ENCODE data around the gene RBM4. TPM values are rescaled to one million over a fixed set of nuclear protein-coding genes. Genes with fewer than 3 reads are reported as not detected.
"Not testable (repeated sequence)": the region's sequence is repeated elsewhere in the genome, so short reads cannot be mapped to it uniquely, and the experiment has no call there.

RBM4 gene
- total RNA-seq, 1 experiment from 2014 or later: 172 TPM

DNA sequence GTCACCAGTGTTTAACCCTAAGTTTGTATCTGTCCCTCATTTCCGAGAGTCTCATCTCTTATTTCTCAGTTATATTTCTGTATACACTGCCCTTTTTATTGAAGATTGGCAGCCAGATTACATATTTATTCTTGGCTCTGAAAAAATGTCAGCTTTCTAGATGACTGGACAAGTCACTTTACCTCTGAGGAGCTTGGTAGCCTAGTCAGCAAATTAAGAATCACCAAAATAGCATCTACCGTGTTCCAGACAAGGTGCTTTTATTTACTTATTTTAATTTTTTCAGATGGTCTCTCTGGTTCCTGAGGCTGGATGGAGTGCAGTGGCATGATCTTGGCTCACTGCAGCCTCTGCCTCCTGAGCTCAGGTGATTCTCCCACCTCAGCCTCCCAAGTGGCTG is 5.6 kb upstream of the RBM4 start:
- intact Hi-C loops (cut with micrococcal nuclease): no loop called here
- Mint-ChIP-seq H3K9me3 (ENCODE audit: unreplicated experiment) (no peaks in the 10 kb centered on the region), H3K27me3 (ENCODE audit: insufficient read depth, unreplicated experiment) (no peaks in the 10 kb centered on the region), H3K36me3 (ENCODE audit: insufficient read depth, unreplicated experiment) (peaks cover 62% of the 10 kb centered on the region), H3K4me1 (ENCODE audit: insufficient read depth, unreplicated experiment) (peaks cover 9% of the 10 kb centered on the region), H3K27ac (ENCODE audit: low read depth, unreplicated experiment) (no peak overlapping the region), H3K4me3 (ENCODE audit: unreplicated experiment) (no peak overlapping the region)
- TF ChIP-seq CTCF (IDR thresholded peaks at IDR 0.05; ENCODE audit: unreplicated experiment): no peak
- DNase-seq (ENCODE audit: unreplicated experiment): no peak
- no TSS peak for BruUV-seq (replicated peaks)
- CTCF ChIA-PET: no interaction called here
- POLR2A ChIA-PET: interaction anchor here (0.6 to 17.6 kb wide), 2 partner anchors 13 to 147 kb away, joined by 4 to 420 read pairs; partner anchors contain the start of gene RBM14

DNA sequence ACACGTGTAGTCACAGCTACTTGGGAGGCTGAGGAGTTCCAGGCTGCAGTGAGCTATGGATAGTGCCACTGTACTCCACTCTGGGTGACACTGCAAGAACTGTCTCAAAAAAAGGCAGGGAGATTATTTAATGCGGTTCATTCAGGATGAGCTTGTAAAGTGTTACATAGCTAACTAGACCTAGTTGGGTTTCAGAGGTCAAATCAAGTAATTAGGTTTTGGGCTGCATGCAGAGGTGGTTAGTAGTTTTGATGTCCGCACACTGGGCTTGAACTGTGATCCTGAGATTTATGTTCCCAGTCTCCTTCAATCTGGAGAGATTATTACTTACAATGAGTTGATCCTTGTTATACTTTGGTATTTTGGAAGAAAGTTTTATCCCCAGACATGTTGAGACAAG is 2.1 kb upstream of the RBM4 start:
- CTCF ChIA-PET: interaction anchor here (0.6 to 2.0 kb wide), 2 partner anchors 42 to 212 kb away, joined by 3 to 8 read pairs; partner anchors contain the start of gene RBM4B
- POLR2A ChIA-PET: interaction anchor here (0.6 to 17.6 kb wide), 6 partner anchors 12 to 198 kb away, joined by 3 to 420 read pairs (median 18); partner anchors contain the start of genes ACTN3, MRPL11, RBM14 and RBM4B
- Mint-ChIP-seq H3K27me3 (ENCODE audit: insufficient read depth, unreplicated experiment) (no peaks in the 10 kb centered on the region), H3K4me3 (ENCODE audit: unreplicated experiment) (no peak overlapping the region), H3K36me3 (ENCODE audit: insufficient read depth, unreplicated experiment) (peaks cover 58% of the 10 kb centered on the region), H3K9me3 (ENCODE audit: unreplicated experiment) (no peaks in the 10 kb centered on the region), H3K4me1 (ENCODE audit: insufficient read depth, unreplicated experiment) (peaks cover 24% of the 10 kb centered on the region), H3K27ac (ENCODE audit: low read depth, unreplicated experiment) (peak overlapping the region; percentile 98)
- BruUV-seq (replicated peaks): no TSS peak
- DNase-seq (ENCODE audit: unreplicated experiment): no peak
- intact Hi-C loops (cut with micrococcal nuclease): no loop called here
- no peak for TF ChIP-seq CTCF (IDR thresholded peaks at IDR 0.05; ENCODE audit: unreplicated experiment)

DNA sequence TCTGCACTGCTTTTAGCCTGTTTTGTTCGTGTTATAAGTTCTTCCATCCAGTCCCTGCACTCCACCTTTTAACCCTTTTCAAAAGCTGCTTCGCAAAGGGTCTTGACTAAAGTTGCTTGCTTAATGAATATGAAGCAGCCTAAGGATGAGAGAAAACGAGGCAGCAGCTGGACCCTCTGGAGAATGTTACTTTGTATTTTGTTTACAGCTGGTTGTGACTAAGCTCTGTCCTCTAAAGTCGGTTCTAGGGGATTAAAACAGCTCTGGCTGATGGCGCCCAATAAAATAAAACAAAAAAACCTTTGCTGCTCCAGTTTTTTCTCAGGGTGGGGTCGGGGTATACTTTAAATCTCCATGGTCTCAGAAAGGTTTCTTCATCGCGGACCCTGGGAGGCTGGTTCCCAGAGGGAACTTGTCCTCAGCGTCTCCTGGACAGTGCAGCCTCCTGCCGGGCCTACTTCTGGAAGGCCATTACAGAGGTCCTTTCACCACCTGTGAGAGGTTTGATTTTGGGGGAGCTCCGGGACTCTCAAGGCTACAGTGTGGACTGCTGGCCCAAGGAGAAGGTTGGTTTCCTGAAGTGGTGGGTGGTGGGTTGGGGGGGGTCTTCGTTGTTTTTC is 836 bp upstream of the RBM4 start:
- H3K36me3 Mint-ChIP-seq (ENCODE audit: insufficient read depth, unreplicated experiment): peaks cover 63% of the 10 kb centered on the region
- CTCF ChIA-PET: interaction anchor here (0.6 to 1.4 kb wide), 6 partner anchors 9 to 133 kb away, joined by 3 to 5 read pairs (median 3); no protein-coding TSS in a partner anchor
- peak overlapping the region; percentile 97 for H3K4me3 Mint-ChIP-seq (ENCODE audit: unreplicated experiment)
- peaks cover 37% of the 10 kb centered on the region for H3K4me1 Mint-ChIP-seq (ENCODE audit: insufficient read depth, unreplicated experiment)
- intact Hi-C loops (cut with micrococcal nuclease): loop anchor here (1.0 kb wide), 1 partner anchor 127 kb away; the partner anchor contains the start of gene BBS1
- TF ChIP-seq CTCF (IDR thresholded peaks at IDR 0.05; ENCODE audit: unreplicated experiment): no peak
- DNase-seq (ENCODE audit: unreplicated experiment): no peak
- H3K9me3 Mint-ChIP-seq (ENCODE audit: unreplicated experiment): no peaks in the 10 kb centered on the region
- POLR2A ChIA-PET: interaction anchor here (0.7 to 17.6 kb wide), 26 partner anchors 11 to 321 kb away, joined by 3 to 420 read pairs (median 6); partner anchors contain the start of genes ACTN3, BRMS1, CCDC87 and CCS
- peak overlapping the region; percentile 98 for H3K27ac Mint-ChIP-seq (ENCODE audit: low read depth, unreplicated experiment)
- BruUV-seq (replicated peaks): TSS peak; percentile 53
- no peaks in the 10 kb centered on the region for H3K27me3 Mint-ChIP-seq (ENCODE audit: insufficient read depth, unreplicated experiment)

GRCh38 chr11:66639066-66639813 is 737 bp downstream of the RBM4 start:
- CTCF ChIA-PET: interaction anchor here (0.6 to 1.8 kb wide), 5 partner anchors 10 to 39 kb away, joined by 3 to 5 read pairs (median 3); no protein-coding TSS in a partner anchor
- H3K4me3 Mint-ChIP-seq (ENCODE audit: unreplicated experiment): peak overlapping the region; percentile 97
- BruUV-seq (replicated peaks): TSS peak; percentile 55
- H3K36me3 Mint-ChIP-seq (ENCODE audit: insufficient read depth, unreplicated experiment): peaks cover 67% of the 10 kb centered on the region
- H3K27ac Mint-ChIP-seq (ENCODE audit: low read depth, unreplicated experiment): peak overlapping the region; percentile 98
- H3K27me3 Mint-ChIP-seq (ENCODE audit: insufficient read depth, unreplicated experiment): no peaks in the 10 kb centered on the region
- POLR2A ChIA-PET: interaction anchor here (0.6 to 17.6 kb wide), 29 partner anchors 9 to 1100 kb away, joined by 3 to 420 read pairs (median 6); partner anchors contain the start of genes ACTN3, BRMS1, CCDC87 and CCS
- peak; percentile 40 for DNase-seq (ENCODE audit: unreplicated experiment)
- intact Hi-C loops (cut with micrococcal nuclease): no loop called here
- peaks cover 44% of the 10 kb centered on the region for H3K4me1 Mint-ChIP-seq (ENCODE audit: insufficient read depth, unreplicated experiment)
- TF ChIP-seq CTCF (IDR thresholded peaks at IDR 0.05; ENCODE audit: unreplicated experiment): no peak
- no peaks in the 10 kb centered on the region for H3K9me3 Mint-ChIP-seq (ENCODE audit: unreplicated experiment)

DNA sequence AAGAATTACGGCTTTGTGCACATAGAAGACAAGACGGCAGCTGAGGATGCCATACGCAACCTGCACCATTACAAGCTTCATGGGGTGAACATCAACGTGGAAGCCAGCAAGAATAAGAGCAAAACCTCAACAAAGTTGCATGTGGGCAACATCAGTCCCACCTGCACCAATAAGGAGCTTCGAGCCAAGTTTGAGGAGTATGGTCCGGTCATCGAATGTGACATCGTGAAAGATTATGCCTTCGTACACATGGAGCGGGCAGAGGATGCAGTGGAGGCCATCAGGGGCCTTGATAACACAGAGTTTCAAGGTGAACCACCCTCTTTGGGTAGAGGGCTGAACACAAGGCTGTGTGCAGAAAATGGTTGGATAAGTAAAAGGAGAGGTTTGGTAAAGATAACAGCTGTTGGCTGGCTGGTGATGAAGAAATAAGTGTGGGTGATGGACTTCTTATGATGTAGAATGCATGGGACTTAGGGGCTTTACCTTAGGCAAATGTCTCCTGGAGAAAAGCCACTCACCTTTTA is 1.4 kb downstream of the RBM4 start:
- DNase-seq (ENCODE audit: unreplicated experiment); H3K9me3 Mint-ChIP-seq (ENCODE audit: unreplicated experiment); H3K27me3 Mint-ChIP-seq (ENCODE audit: insufficient read depth, unreplicated experiment); BruUV-seq (replicated peaks): not testable (repeated sequence)
- POLR2A ChIA-PET: interaction anchor here (0.7 to 17.6 kb wide), 14 partner anchors 9 to 295 kb away, joined by 3 to 420 read pairs (median 17); partner anchors contain the start of genes ACTN3, BRMS1, CTSF and DPP3
- peak overlapping the region; percentile 97 for H3K4me3 Mint-ChIP-seq (ENCODE audit: unreplicated experiment)
- H3K4me1 Mint-ChIP-seq (ENCODE audit: insufficient read depth, unreplicated experiment): peaks cover 50% of the 10 kb centered on the region
- CTCF ChIA-PET: interaction anchor here (1.0 to 1.8 kb wide), 3 partner anchors 11 to 39 kb away, joined by 3 to 5 read pairs (median 3); no protein-coding TSS in a partner anchor
- H3K36me3 Mint-ChIP-seq (ENCODE audit: insufficient read depth, unreplicated experiment): peaks cover 67% of the 10 kb centered on the region
- intact Hi-C loops (cut with micrococcal nuclease): loop anchor here (5.0 kb wide), 1 partner anchor 63 kb away; no protein-coding TSS in a partner anchor
- peak overlapping the region; percentile 98 for H3K27ac Mint-ChIP-seq (ENCODE audit: low read depth, unreplicated experiment)

All from MCF 10A (cell line).